Mucosa of rectum (tissue), 2 donors: Measurements from ENCODE around the gene CYS1.
"Not testable (repeated sequence)": the region's sequence is repeated elsewhere in the genome, so short reads cannot be mapped to it uniquely, and the experiment has no call there.

Source experiments
- H3K27ac ChIP-seq, 2 donors: one replicate each; pipeline ENCODE4 v1.7.0; 2013; ENCODE audit warnings: inconsistent platforms in 2 of 2, low read depth in 2 of 2, low read length in 2 of 2
- H3K27me3 ChIP-seq, 2 donors: one replicate each; pipeline ENCODE4 v1.7.0; 2013; ENCODE audit warnings: low read length in 2 of 2; ENCODE audit not compliant: control insufficient read depth in 2 of 2, insufficient read depth in 2 of 2
- H3K36me3 ChIP-seq, 2 donors: one replicate each; pipeline ENCODE4 v1.7.0; 2013; ENCODE audit warnings: low read length in 2 of 2; ENCODE audit not compliant: control insufficient read depth in 2 of 2, insufficient read depth in 2 of 2
- H3K4me1 ChIP-seq, 2 donors: one replicate each; pipeline ENCODE4 v1.7.0; 2013; ENCODE audit warnings: low read length in 2 of 2, mild to moderate bottlenecking in 1 of 2; ENCODE audit not compliant: control insufficient read depth in 2 of 2, insufficient read depth in 2 of 2
- H3K4me3 ChIP-seq, 2 donors: one replicate each; pipeline ENCODE4 v1.7.0; 2013; ENCODE audit warnings: low read length in 2 of 2
- H3K9ac ChIP-seq, 2 donors: one replicate each; pipeline ENCODE4 v1.7.0; 2013; ENCODE audit warnings: low read length in 2 of 2, low read depth in 1 of 2, mild to moderate bottlenecking in 1 of 2
- H3K9me3 ChIP-seq, 2 donors: one replicate each; pipeline ENCODE4 v1.7.0; 2013; ENCODE audit warnings: low read length in 2 of 2; ENCODE audit not compliant: control insufficient read depth in 2 of 2
- donor health status: healthy.
- donor health status: Normal muscosa, but diverticular disease.

The CYS1 gene

DNA sequence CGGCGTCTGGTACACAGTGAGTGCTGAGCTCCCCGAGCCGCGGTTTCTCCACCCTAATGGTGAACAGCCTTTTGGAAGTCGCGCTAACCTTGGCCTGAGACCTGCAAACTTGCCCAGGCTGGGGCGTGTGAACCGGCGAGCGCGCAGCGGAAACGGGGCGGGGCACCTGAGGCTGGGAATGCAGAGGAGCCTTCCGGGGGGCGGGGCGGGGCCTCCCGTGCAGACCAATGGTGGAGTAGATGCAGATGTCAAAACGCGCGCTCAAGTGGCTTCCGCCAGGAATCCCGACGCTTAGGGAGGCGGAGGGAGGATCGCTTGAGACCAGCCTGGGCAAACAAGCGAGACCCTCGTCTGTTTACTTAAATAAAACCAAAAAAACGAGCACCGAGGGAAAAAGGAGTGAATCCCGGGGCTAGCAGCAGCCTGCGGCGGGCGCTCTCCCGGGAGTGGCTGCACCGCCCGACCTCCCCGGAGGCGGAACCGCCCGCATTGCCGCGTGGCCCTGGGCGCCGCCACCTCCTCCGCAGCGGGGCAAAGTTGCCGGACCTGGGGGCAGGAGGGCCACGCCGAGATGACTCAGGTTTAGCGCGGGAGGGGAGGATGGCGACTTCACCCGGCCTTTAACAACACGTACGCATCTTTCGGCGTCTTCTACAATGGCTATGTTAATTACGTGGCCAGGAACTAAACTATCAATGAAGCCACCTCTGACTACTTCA is 40.1 kb upstream of the CYS1 start:
- no peaks in the 10 kb centered on the region for H3K9me3 ChIP-seq
- peak overlapping the region; percentile 75 to 88 for H3K4me3 ChIP-seq
- H3K27me3 ChIP-seq: peaks cover 4 to 5% of the 10 kb centered on the region in 2 donors
- H3K27ac ChIP-seq: peak overlapping the region; percentile 78 to 86
- H3K36me3 ChIP-seq: no peaks in the 10 kb centered on the region
- H3K4me1 ChIP-seq: peaks cover 24 to 34% of the 10 kb centered on the region in 2 donors
- peak overlapping the region; percentile 61 to 75 for H3K9ac ChIP-seq

DNA sequence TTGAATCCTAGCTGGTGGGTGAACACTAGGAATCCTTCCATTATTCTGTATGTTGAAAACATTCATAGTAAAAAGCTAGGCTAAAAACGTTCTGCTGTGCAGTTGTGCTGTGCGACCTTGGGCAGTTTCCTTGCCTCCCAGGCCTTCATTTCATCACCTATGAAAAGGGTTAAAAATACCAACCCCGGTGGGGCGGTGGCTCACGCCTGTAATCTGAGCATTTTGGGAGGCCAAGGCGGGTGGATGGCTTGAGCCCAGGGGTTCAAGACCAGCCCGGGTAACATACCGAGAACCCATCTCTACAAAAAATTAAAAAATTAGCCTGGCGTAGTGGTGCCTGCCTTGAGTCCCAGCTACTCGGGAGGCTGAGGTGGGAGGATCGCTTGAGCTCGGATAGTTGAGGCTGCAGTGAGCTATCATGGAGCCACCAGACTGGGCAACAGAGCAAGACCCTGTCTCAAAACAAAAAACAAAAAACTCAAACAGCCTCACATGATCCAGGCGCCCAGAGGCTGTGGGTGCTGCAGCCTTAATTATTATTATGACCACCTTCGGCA is 39.5 kb upstream of the CYS1 start:
- H3K27me3 ChIP-seq: peaks cover 4 to 5% of the 10 kb centered on the region in 2 donors
- H3K4me3 ChIP-seq: peak overlapping the region; percentile 75 to 88
- H3K9ac ChIP-seq: peak overlapping the region; percentile 60 to 75
- no peaks in the 10 kb centered on the region for H3K36me3 ChIP-seq
- H3K4me1 ChIP-seq: peaks cover 24 to 34% of the 10 kb centered on the region in 2 donors
- no peaks in the 10 kb centered on the region for H3K9me3 ChIP-seq
- peak overlapping the region; percentile 78 to 86 for H3K27ac ChIP-seq

DNA sequence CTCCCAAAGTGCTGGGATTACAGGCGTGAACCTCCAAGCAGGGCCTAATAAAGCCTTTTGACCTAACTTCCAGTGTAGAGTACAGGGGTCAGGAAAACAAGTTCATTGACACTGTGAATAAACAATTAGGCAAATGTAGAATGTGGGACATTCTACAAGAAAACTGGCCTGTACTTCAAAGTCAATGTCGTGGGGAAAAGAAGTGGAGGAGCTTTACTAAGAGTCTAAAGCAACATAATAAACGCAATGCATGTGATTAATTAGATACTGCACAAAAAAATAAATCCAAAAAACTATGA is 38.8 kb upstream of the CYS1 start:
- Histone ChIP-seq H3K27me3 (peaks cover 4 to 5% of the 10 kb centered on the region in 2 donors), H3K9me3 (no peaks in the 10 kb centered on the region), H3K4me1 (peaks cover 24 to 34% of the 10 kb centered on the region in 2 donors), H3K9ac (no peak overlapping the region), H3K36me3 (no peaks in the 10 kb centered on the region), H3K27ac (no peak overlapping the region), H3K4me3 (no peak overlapping the region)

DNA sequence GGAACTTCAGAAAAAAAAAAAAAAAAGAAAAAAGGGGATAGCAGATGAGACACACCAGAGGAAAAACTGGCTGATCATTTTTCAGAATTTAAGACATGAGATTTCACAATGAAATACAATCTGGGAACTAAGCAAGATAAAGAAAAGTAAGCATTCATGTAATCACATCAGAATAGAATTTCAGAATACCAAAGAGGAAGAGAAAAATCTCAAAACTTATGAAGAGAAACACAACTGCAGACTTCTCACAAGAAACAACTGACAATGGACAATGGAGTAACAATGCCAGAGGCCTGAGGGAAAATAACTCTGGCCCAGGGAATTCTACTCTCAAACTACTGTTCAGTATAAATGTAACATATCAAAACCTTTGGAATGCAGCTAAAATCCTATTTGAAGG is 29.1 kb upstream of the CYS1 start:
- H3K36me3 ChIP-seq: no peaks in the 10 kb centered on the region

DNA sequence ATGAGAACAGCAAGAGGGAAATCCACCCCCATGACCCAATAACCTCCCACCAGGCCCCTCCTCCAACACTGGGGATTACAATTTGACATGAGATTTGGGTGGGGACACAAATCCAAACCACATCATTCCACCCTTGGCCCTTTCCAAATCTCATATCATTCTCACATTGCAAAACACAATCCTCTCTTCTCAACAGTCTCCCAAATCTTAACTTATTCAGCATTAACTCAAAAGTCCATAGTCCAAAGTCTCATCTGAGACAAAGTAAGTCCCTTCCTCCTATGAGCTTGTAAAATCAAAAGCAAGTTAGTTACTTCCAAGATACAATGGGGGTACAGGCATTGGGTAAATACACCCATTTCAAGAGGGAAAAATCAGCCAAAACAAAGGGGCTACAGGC is 24.7 kb upstream of the CYS1 start:
- not testable (repeated sequence) for H3K4me1 ChIP-seq, H3K27me3 ChIP-seq, H3K9me3 ChIP-seq, H3K36me3 ChIP-seq, H3K27ac ChIP-seq, H3K9ac ChIP-seq, H3K4me3 ChIP-seq

More for the DNA sequence above, 29.1 kb upstream of the CYS1 start:
- H3K4me3 ChIP-seq: no peak overlapping the region
- H3K9me3 ChIP-seq: no peaks in the 10 kb centered on the region
- H3K9ac ChIP-seq: no peak overlapping the region
- H3K4me1 ChIP-seq: no peaks in the 10 kb centered on the region
- H3K27ac ChIP-seq: no peak overlapping the region
- no peaks in the 10 kb centered on the region for H3K27me3 ChIP-seq

DNA sequence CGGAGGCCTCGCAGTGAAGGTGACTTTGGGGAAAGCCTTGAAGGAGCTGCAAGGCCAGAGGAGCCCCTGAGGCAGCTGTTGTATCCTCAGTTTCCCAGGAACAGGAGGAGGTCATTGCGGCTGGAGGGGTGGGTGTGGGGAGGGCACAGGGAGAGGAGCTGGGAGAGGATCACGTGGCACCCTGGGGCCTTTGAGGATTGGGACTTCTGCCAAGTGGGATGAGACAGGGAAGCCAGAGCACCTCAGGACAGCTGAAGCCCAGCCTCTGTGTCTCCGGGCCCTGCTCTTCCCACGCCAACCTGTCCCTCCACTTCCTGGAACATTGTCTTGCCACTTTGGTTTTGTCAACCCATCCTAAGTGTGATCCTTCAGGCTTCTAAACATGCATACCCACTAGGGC is 23.0 kb upstream of the CYS1 start:
- no peak overlapping the region for H3K9ac ChIP-seq
- H3K36me3 ChIP-seq: no peaks in the 10 kb centered on the region
- H3K9me3 ChIP-seq: no peaks in the 10 kb centered on the region
- no peak overlapping the region for H3K4me3 ChIP-seq
- no peaks in the 10 kb centered on the region for H3K4me1 ChIP-seq
- no peaks in the 10 kb centered on the region for H3K27me3 ChIP-seq
- H3K27ac ChIP-seq: no peak overlapping the region

DNA sequence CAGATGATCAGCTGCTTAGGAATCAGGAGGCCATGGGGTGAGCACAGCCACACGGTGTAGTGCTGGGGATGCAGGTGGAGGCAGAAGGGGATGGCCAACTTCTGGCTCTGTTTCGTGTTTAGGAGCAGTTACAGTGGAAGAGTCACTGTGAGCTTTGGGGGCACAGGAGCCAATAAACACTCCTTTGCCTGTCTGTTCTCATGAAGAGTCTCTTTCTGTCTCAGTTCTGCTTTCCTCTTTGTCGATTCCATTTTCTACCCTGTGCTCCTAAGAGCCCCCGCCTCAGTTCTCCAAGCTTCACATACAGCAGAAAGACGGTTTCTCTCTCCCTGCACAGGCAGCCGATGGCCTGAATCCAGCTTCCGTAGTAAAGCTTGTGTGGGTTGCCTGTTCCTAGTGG is 21.3 kb upstream of the CYS1 start:
- H3K9ac ChIP-seq: no peak overlapping the region
- H3K9me3 ChIP-seq: no peaks in the 10 kb centered on the region
- no peak overlapping the region for H3K4me3 ChIP-seq
- H3K27me3 ChIP-seq: no peaks in the 10 kb centered on the region
- H3K27ac ChIP-seq: no peak overlapping the region
- no peaks in the 10 kb centered on the region for H3K4me1 ChIP-seq
- no peaks in the 10 kb centered on the region for H3K36me3 ChIP-seq

DNA sequence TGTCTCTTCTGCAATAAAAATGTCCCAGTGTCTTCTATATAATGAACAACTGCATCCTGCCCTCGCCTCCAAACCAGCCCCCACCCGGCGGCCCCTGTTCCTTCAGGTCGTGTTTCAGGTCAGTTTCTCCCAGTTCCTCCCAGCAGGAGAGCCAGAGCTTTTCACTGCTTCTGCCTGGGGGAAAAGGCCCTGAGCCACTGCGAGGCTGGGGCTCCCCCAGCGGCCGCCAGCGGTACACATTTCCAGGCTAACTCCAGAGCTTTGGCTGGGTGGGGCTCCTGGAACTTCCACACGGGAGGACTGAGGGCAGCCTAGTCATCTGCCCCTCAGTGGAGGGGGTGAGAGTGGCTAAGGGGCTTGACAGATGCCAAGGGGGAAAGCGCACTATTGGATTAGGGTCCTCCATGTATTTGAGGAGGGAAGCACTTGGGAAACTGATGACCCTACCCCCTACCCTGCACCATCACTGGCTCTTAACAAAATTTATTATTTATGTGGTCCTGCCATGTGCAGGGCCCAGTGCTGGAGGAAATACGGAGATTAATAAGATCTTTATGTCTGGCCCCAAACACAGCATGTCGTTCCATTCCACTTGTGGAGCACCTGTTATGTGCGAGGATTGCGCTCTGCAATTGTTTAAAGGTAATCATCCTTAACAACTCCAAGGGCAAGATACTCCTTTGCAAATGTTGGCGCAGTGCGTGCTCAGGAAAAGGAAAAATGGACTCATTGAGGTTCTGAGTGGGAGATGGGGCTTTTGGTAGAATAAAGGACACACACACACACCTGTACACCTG is 17.3 kb upstream of the CYS1 start:
- Histone ChIP-seq H3K9ac (no peak overlapping the region), H3K27me3 (no peaks in the 10 kb centered on the region), H3K4me1 (no peaks in the 10 kb centered on the region), H3K4me3 (no peak overlapping the region), H3K9me3 (no peaks in the 10 kb centered on the region), H3K36me3 (no peaks in the 10 kb centered on the region), H3K27ac (no peak overlapping the region)

DNA sequence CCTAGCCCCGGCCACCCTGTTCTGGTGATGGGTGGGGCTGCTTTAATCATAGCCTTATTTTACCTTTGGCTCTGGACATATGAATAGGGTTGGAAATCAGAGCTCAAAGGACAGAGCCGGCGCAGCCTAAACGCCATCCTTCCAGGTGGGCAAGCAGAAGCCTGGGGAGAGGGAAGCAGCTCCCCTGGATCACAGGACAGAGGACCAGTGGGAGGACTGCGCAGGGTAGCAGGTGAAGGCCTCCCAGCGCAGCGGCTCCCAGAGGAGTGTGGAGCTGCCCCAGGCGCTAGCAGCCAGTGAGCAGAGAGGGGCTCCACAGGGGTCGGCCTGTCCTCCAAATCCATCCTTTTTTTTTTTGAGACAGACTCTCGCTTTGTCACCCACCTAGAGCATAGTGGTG is 16.4 kb upstream of the CYS1 start:
- H3K36me3 ChIP-seq: no peaks in the 10 kb centered on the region
- no peaks in the 10 kb centered on the region for H3K27me3 ChIP-seq

DNA sequence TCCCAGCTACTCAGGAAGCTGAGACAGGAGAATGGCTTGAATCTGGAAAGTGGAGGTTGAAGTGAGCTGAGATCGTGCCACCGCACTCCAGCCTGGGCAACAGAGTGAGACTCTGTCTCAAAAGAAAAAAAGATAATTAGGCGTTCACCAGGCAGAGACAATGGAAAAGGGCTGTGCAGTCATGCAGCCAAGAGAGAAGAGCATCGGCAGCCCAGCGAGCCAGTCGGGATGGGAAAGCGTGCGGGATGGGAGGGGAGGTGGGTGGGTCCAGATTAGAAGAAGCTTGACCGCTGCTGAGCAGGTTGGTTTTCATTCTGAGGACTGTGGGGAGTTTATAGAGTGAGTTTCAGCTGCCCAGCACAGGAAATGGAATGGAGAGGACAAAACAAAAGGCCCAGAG is 15.0 kb upstream of the CYS1 start:
- no peak overlapping the region for H3K9ac ChIP-seq
- no peak overlapping the region for H3K4me3 ChIP-seq
- H3K27me3 ChIP-seq: no peaks in the 10 kb centered on the region
- no peaks in the 10 kb centered on the region for H3K36me3 ChIP-seq
- H3K27ac ChIP-seq: no peak overlapping the region
- H3K4me1 ChIP-seq: peaks cover 0 to 3% of the 10 kb centered on the region in 2 donors
- H3K9me3 ChIP-seq: no peaks in the 10 kb centered on the region

More for the DNA sequence above, 16.4 kb upstream of the CYS1 start:
- H3K4me3 ChIP-seq: no peak overlapping the region
- no peaks in the 10 kb centered on the region for H3K4me1 ChIP-seq
- no peak overlapping the region for H3K9ac ChIP-seq
- no peaks in the 10 kb centered on the region for H3K9me3 ChIP-seq
- H3K27ac ChIP-seq: no peak overlapping the region
